GM19452 (cell line): ENCODE results near the gene RIPPLY2.
A peak's percentile ranks its signal among the peaks of the same experiment; 100 is the strongest.

Source experiments
- ATAC-seq: cut with Tn5 transposase; IDR thresholded peaks from one replicate; pipeline ENCODE4 v1.9.1; 2021; ENCODE audit not compliant: unreplicated experiment

The RIPPLY2 gene

GRCh38 chr6:83859410-83860358 lies 6.5 kb downstream of the RIPPLY2 start, which contains the start of gene CYB5R4:
TSS of gene CYB5R4 (plus strand) at chr6:83859689. CDS start at chr6:83859783, 94 bp downstream.
- peak; percentile 99 for ATAC-seq

DNA sequence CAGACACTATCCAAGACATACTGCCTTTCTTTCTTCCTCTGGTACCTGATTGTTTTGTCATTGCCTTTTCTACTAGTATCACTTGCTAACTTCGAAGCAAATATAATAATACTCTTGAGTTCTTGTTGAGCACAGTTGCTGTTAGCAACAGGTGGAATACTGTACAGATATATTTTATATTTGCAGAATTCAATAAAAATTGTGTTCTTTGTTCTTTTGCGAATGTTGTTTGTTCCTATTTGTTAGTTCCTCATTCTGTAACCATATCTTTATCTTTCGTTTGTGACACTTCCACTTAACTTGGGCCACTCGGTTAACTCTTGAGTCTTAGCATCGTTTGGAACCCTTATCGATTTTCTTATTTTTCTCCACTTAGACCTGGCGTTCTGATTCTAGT lies 7.2 kb downstream of the RIPPLY2 start:
- ATAC-seq, result no peak

DNA sequence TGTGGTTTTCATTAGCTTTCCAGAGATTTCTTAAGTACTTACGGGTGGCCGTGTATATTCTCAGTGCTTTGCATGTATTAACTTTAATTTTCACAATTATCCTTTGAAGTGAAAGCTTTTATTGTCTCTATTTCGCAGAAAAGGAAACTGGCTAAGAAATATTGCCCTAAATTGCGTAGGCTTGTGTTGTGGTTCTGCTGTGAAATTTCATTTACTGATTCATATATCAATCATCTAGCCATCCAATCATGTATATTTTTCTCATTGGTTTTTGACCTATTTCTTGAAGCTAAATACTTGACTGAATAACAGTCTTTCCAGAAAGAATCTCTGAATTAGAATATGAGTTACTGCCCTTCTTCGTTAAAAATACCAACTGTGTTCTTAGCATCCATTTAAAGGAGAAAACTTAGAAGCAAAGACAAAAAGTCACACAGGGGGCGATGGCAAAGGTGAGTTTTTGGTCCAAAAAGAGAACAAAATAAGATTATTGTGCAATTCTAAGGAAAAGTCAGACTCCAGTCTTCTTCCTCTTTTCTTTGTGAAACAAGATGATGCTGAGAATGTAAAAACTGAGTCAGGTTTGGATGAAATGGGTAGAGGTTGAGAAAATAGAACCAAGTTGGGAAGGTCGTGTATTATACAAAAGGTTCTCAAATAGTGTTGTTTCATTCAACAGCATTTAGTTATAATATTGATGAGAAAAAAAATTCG lies 7.8 kb downstream of the RIPPLY2 start:
- ATAC-seq, result no peak

- no peak for ATAC-seq
Measured at GRCh38 chr6:83862776-83863471, 9.8 kb downstream of the RIPPLY2 start.

DNA sequence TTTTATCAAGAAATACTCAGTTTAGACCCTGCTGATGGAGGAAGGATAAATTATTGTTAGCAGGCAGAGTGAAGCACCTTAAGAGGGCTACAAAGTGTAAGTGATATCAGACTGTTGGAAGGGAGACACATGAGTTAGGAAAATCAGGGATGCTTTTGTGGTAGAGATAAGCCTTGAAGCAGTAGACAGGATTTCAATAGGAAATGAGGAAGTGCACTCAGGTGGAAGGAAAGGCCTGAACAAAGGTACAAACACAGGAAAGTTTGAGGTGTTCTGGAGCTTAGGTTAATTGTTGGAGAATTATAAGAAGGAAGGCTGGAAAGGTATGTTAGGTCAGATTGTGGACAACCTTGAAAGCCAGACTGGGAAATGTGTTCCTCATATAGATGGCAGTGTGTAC lies 13.9 kb downstream of the RIPPLY2 start:
- ATAC-seq, result no peak

DNA sequence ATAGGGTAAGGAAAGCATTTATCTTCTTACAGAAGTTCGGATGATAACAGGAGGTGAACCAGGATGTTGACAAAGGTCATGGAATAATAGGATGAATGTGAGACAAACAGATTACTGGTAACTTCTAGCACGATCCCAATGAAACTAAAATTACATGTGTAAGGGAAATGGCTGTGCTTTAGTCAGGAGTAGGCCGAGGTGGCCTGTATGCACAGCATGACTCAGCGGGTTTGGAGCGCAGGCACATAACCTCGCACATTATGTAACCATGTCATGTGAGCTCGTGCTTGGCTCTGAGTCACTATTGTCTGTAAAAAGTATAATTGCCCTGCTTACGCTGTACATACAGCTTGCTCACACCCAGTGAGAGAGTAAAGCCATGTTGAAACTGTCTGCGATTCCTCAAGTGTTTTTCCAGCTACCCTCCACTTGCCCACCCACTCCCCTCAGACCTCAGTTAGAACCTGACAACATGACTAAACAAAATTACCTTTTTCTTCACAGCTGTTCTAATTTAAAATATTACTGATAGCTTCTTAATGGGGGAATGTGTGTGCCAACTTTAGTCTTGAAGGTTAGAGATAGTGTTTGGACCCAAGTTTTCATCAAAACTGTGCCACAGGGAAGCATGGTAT lies 14.5 kb downstream of the RIPPLY2 start:
- ATAC-seq, result no peak

GRCh38 chr6:83868639-83869038 lies 15.5 kb downstream of the RIPPLY2 start:
- ATAC-seq, result no peak

- ATAC-seq, result no peak
Measured at GRCh38 chr6:83870649-83871048, 17.5 kb downstream of the RIPPLY2 start.

GRCh38 chr6:83872386-83873118 lies 19.4 kb downstream of the RIPPLY2 start:
- no peak for ATAC-seq

GRCh38 chr6:83873869-83874268 lies 20.7 kb downstream of the RIPPLY2 start:
- ATAC-seq, result no peak

- no peak for ATAC-seq
Measured at GRCh38 chr6:83875843-83876242, 22.7 kb downstream of the RIPPLY2 start.

DNA sequence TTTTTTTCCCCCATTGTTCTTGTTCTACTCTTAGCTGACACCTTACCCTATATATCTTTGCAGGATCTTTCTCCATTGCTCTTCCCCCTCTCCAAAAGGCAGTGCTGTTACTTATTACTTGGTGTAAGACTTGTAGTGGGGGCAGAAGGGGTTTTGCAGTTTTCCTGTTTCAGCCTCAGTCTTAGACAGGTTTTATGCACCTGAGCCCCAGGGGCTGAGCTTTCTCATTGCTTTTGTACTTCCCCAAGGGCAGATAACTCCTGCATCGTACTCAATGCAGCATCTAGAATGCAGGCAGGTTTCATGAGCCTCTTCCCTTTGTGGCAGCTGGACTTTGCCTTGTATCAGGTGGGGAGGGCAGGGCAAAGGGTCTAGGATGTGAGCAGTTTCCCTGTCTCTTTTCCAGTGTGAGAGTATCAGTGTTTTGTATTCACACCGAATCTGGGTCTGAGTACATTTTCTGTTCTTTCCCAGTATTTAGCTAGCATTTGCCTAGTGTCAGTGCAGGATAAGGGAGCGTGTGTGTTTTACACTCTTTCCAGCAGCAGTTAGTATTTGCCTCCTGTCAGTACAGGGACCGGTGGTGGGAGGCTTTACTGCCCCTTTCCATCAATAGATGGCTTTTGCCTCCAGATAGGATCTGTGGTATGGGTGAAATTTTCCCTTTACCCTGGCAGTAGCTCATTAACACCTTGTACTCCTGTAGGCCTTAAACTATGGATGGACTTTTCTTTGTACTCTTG lies 25.9 kb downstream of the RIPPLY2 start:
- no peak for ATAC-seq

DNA sequence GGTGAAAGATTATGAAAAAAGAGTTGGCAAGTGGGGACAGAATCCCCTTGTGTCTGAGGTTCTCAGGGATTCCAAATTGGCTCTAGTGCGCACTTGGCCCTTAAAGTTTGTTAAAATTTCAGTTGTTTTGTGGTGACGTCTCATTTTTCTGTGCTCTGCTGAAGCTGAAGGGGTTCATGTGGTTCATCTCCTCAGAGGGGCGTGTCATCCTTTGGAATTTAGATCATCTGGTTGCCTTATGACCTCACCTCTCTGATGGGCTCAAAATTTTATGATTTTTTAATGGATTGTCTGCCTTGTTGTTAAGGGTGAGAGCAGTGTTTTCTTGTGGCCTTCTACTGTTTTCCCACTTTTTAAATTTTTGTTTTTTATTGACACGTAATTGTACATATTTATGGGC lies 26.6 kb downstream of the RIPPLY2 start:
- ATAC-seq, result no peak

- ATAC-seq, result no peak
Measured at GRCh38 chr6:83883240-83883639, 30.1 kb downstream of the RIPPLY2 start.

DNA sequence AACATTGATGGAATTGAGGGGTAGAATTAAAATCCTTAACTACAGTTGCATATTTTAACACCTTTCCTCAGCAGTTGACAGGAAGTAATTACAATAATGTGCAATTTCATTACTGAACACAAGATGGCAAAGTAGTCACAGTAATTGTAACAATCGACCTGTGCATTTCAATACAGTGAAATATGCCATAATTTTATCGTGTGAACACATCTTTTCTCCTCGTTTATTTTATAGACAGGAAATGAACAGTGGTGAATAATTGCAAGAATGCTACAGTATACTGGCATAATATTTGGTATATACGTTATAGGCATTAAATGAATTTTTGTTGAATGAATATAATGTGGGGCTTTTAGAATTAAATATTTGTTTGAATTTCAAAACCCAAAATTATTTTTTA lies 31.4 kb downstream of the RIPPLY2 start:
- peak; percentile 90 for ATAC-seq

- no peak for ATAC-seq
Measured at GRCh38 chr6:83885984-83886383, 32.8 kb downstream of the RIPPLY2 start.

DNA sequence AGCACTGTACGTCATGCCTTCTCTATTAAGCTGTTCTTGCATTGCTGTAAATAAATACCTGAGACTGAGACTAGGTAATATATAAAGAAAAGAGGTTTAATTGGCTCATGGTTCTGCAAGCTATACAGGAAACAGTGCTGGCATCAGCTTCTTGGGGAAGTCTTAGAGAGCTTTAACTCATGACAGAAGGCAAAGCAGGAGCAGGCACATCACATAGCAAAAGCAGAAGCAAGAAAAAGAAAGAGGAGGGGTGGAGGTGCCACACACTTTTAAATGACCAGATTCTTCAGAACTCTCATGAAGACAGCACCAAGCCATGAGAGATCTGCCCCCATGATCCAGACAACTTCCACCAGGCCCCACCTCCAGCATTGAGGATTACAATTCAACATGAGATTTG lies 36.5 kb downstream of the RIPPLY2 start:
- ATAC-seq, result no peak

DNA sequence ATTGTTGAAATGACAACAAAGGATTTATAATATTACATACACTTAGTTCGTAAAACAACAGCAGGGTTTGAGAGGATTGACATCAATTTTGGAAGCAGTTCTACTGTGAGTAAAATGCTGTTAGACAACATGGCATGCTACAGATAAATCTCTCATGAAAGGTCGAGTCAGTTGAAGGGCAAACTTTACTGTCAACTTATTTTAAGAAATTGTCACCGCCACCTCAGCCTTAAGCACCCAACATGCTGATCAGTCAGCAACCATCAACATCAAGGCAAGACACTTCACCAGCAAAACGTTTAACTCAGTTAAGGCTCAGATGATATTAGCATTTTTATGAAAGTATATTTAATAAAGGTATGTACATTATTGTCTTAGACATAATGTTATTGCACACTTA lies 37.4 kb downstream of the RIPPLY2 start:
- ATAC-seq, result no peak

- ATAC-seq, result no peak
Measured at GRCh38 chr6:83891586-83891985, 38.4 kb downstream of the RIPPLY2 start.

DNA sequence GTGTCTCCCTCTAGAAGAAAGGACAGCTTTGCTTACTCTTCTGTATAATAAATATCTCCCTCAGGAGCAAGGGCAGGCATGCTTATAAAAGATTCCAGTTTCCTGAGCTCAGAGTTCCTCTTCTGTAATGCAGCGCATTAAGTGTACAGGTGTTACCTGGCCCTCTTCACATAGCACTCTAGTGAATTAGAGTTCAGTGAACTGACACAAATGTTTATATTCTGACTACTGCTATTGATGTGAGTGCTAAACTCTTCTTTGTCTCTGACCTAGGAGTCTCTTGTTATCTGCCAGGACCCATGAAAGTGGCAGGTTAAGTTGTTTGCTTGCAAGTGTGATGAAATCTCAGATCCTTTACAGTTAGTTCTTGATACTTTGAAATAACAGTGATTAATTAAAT lies 39.9 kb downstream of the RIPPLY2 start:
- no peak for ATAC-seq
